Fibroblast of skin of scalp (primary cell): ENCODE data around the gene GBP2. TPM values are rescaled to one million over a fixed set of nuclear protein-coding genes. Genes with fewer than 3 reads are reported as not detected.
"Not testable (repeated sequence)": the region's sequence is repeated elsewhere in the genome, so short reads cannot be mapped to it uniquely, and the experiment has no call there.

Source experiments
- DNase-seq: peaks from one replicate; pipeline ENCODE4 v3.0.0-alpha.2; 2013
- polyA plus RNA-seq, 2 experiments: library from polyadenylated mRNA; unstranded; fragments of 120-200 nt; gene quantifications; one replicate each; pipeline ENCODE4 v1.2.1, GENCODE V29; 2013; ENCODE audit not compliant: insufficient read length in 2 of 2

Gene GBP2
- polyA plus RNA-seq (2013, experiment 1 of 2; ENCODE audit: insufficient read length): 9.5 TPM
- polyA plus RNA-seq (2013, experiment 2 of 2; ENCODE audit: insufficient read length): 9.1 TPM

- DNase-seq: peak; percentile 66
These were observed at the start of gene GBP2 for GRCh38 chr1:89125913-89126580. Gene GBP2 (minus strand): TSS chr1:89126114. CDS start chr1:89121966, 4,148 bp downstream.

- DNase-seq: no peak
These were observed 48.6 kb upstream of the GBP2 start for GRCh38 chr1:89174491-89174890.

GRCh38 chr1:89172468-89173143, 46.7 kb upstream of the GBP2 start:
- DNase-seq: no peak

GRCh38 chr1:89171067-89171438, 45.1 kb upstream of the GBP2 start:
- DNase-seq: no peak

- DNase-seq: no peak
These were observed 44.5 kb upstream of the GBP2 start for GRCh38 chr1:89170170-89171066.

- DNase-seq: no peak
These were observed 43.3 kb upstream of the GBP2 start for GRCh38 chr1:89169166-89169565.

GRCh38 chr1:89167590-89168230, 41.8 kb upstream of the GBP2 start:
- DNase-seq: no peak

GRCh38 chr1:89166705-89167104, 40.8 kb upstream of the GBP2 start:
- DNase-seq: no peak

- DNase-seq: no peak
These were observed 39.9 kb upstream of the GBP2 start for GRCh38 chr1:89165811-89166210.

GRCh38 chr1:89151047-89151446, 25.1 kb upstream of the GBP2 start:
- DNase-seq: no peak

- no peak for DNase-seq
These were observed 24.1 kb upstream of the GBP2 start for GRCh38 chr1:89149976-89150375.

- DNase-seq: peak; percentile 24
These were observed 23.3 kb upstream of the GBP2 start for GRCh38 chr1:89149229-89149628.

GRCh38 chr1:89147678-89148658, 22.1 kb upstream of the GBP2 start:
- no peak for DNase-seq

- DNase-seq: no peak
These were observed 20.8 kb upstream of the GBP2 start for GRCh38 chr1:89146721-89147120.

- no peak for DNase-seq
These were observed 17.6 kb upstream of the GBP2 start for GRCh38 chr1:89143484-89143883.

GRCh38 chr1:89142160-89142559, 16.2 kb upstream of the GBP2 start:
- no peak for DNase-seq

- no peak for DNase-seq
These were observed 7.8 kb upstream of the GBP2 start for GRCh38 chr1:89133747-89134146.

- DNase-seq: no peak
These were observed 4.8 kb upstream of the GBP2 start for GRCh38 chr1:89130716-89131115.

- no peak for DNase-seq
These were observed 4.0 kb upstream of the GBP2 start for GRCh38 chr1:89129911-89130310.

GRCh38 chr1:89128003-89128458, 2.1 kb upstream of the GBP2 start:
- not testable (repeated sequence) for DNase-seq
